ENCODE measurements around the gene RPGRIP1L.

Gene RPGRIP1L

GRCh38 chr16:53643474-53643873 is 60.2 kb downstream of the RPGRIP1L start:
- Histone ChIP-seq H3K4me3 (ENCODE audit: low read length) (no peak overlapping the region), H3F3A (ENCODE audit: control insufficient read depth, insufficient read depth) (no peaks in the 10 kb centered on the region), H3K36me3 (ENCODE audit: control insufficient read depth, low read length) (peaks cover 4% of the 10 kb centered on the region; the same call in 1 of the 2 replicates), H3K79me2 (ENCODE audit: control insufficient read depth, low read length) (no peaks in the 10 kb centered on the region), H3K4me1 (ENCODE audit: control insufficient read depth, low read length) (no peaks in the 10 kb centered on the region), H3K9me2 (replicated peaks; ENCODE audit: control insufficient read depth, low read length) (no peaks in the 10 kb centered on the region), H3K4me2 (ENCODE audit: low read length) (no peak overlapping the region), H4K20me1 (ENCODE audit: control insufficient read depth, insufficient read depth, low read depth, low read length) (no peaks in the 10 kb centered on the region), H3K9me3 (ENCODE audit: control insufficient read depth, insufficient read depth, low read length) (no peaks in the 10 kb centered on the region), H3K27me3 (ENCODE audit: control insufficient read depth, low read length) (no peaks in the 10 kb centered on the region), H3K27ac (ENCODE audit: low read depth, low read length) (no peak overlapping the region)
- no peak for TF ChIP-seq CTCF (IDR thresholded peaks at IDR 0.05; ENCODE audit: low read depth, low read length, poor library complexity, severe bottlenecking)
- TF ChIP-seq EZH2phosphoT487 (IDR thresholded peaks at IDR 0.05; ENCODE audit: borderline replicate concordance, low read length), result no peak

- Histone ChIP-seq H3K4me1 (ENCODE audit: control insufficient read depth, low read length) (no peaks in the 10 kb centered on the region), H3K9me3 (ENCODE audit: control insufficient read depth, insufficient read depth, low read length) (no peaks in the 10 kb centered on the region), H3K4me2 (ENCODE audit: low read length) (no peak overlapping the region), H3K79me2 (ENCODE audit: control insufficient read depth, low read length) (no peaks in the 10 kb centered on the region), H3K36me3 (ENCODE audit: control insufficient read depth, low read length) (peaks cover 4% of the 10 kb centered on the region; the same call in 1 of the 2 replicates), H3F3A (ENCODE audit: control insufficient read depth, insufficient read depth) (no peaks in the 10 kb centered on the region), H3K9me2 (replicated peaks; ENCODE audit: control insufficient read depth, low read length) (no peaks in the 10 kb centered on the region), H3K4me3 (ENCODE audit: low read length) (no peak overlapping the region), H3K27me3 (ENCODE audit: control insufficient read depth, low read length) (no peaks in the 10 kb centered on the region), H4K20me1 (ENCODE audit: control insufficient read depth, insufficient read depth, low read depth, low read length) (no peaks in the 10 kb centered on the region), H3K27ac (ENCODE audit: low read depth, low read length) (no peak overlapping the region)
- TF ChIP-seq CTCF (IDR thresholded peaks at IDR 0.05; ENCODE audit: low read depth, low read length, poor library complexity, severe bottlenecking) (no peak), EZH2phosphoT487 (IDR thresholded peaks at IDR 0.05; ENCODE audit: borderline replicate concordance, low read length) (no peak)
These were observed 61.6 kb downstream of the RPGRIP1L start for GRCh38 chr16:53642094-53642493.

DNA sequence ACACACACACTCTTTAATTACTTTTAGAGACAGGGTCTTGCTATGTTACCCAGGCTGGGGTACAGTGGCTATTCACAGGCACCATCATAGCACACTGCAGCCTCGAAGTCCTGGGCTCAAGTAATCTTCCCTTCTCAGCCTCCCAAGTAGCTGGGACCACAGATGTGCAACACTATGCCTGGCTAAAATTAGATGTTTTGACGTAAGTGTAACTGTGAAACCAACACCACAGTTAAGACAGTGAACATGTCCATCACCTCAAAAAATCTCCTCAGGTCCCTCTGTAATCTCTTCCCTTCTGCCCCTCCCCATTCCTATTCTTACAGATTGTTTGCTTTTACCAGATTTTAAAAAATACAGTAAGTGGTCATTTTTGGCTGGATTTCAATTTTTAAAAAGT is 66.7 kb downstream of the RPGRIP1L start:
- Histone ChIP-seq H3K27ac (ENCODE audit: low read depth, low read length) (no peak overlapping the region), H3K27me3 (ENCODE audit: control insufficient read depth, low read length) (no peaks in the 10 kb centered on the region), H3K9me3 (ENCODE audit: control insufficient read depth, insufficient read depth, low read length) (no peaks in the 10 kb centered on the region), H4K20me1 (ENCODE audit: control insufficient read depth, insufficient read depth, low read depth, low read length) (no peaks in the 10 kb centered on the region), H3K79me2 (ENCODE audit: control insufficient read depth, low read length) (no peaks in the 10 kb centered on the region), H3K9me2 (replicated peaks; ENCODE audit: control insufficient read depth, low read length) (no peaks in the 10 kb centered on the region), H3K36me3 (ENCODE audit: control insufficient read depth, low read length) (no peaks in the 10 kb centered on the region; the same call in none of the 2 replicates), H3F3A (ENCODE audit: control insufficient read depth, insufficient read depth) (no peaks in the 10 kb centered on the region), H3K4me2 (ENCODE audit: low read length) (no peak overlapping the region), H3K4me3 (ENCODE audit: low read length) (no peak overlapping the region), H3K4me1 (ENCODE audit: control insufficient read depth, low read length) (no peaks in the 10 kb centered on the region)
- TF ChIP-seq CTCF (IDR thresholded peaks at IDR 0.05; ENCODE audit: low read depth, low read length, poor library complexity, severe bottlenecking) (no peak), EZH2phosphoT487 (IDR thresholded peaks at IDR 0.05; ENCODE audit: borderline replicate concordance, low read length) (no peak)
